ENCODE measurements around the gene ZBED1.

- TF ChIP-seq POLR2A (IDR thresholded peaks at IDR 0.05; ENCODE audit: low read depth, low read length) (no peak), POLR2AphosphoS5 (IDR thresholded peaks at IDR 0.05; ENCODE audit: low read depth, low read length) (no peak), TAF1 (IDR thresholded peaks at IDR 0.05; ENCODE audit: low read depth, low read length) (no peak), PAX5 (IDR thresholded peaks at IDR 0.05; ENCODE audit: insufficient read depth, low read length, severe bottlenecking) (no peak)
Observed at GRCh38 chrX:2492531-2493218, 8.1 kb downstream of the ZBED1 start.
